ENCODE measurements around the gene LAMA3.

LAMA3 gene

DNA sequence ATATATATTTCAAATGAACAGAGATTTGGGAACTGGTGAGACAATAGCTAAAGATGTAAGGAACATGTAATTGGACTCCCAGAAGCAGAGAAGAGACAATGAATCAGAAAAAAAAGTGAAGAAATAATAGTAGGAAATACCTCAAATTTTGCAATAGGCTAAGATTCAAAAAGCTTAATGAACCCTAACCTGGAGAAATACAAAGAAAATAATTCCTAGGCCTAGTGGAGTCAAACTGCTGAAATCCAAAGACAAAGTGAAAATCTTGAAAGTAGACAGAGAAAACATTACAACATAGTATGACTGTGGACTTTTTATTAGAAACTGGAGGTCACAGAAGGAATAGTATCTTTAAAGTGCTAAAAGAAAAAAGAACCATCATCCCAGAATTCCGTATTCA is 76.7 kb downstream of the LAMA3 start:
- no peak for DNase-seq (ENCODE audit: low read depth in 3 of 3)

DNA sequence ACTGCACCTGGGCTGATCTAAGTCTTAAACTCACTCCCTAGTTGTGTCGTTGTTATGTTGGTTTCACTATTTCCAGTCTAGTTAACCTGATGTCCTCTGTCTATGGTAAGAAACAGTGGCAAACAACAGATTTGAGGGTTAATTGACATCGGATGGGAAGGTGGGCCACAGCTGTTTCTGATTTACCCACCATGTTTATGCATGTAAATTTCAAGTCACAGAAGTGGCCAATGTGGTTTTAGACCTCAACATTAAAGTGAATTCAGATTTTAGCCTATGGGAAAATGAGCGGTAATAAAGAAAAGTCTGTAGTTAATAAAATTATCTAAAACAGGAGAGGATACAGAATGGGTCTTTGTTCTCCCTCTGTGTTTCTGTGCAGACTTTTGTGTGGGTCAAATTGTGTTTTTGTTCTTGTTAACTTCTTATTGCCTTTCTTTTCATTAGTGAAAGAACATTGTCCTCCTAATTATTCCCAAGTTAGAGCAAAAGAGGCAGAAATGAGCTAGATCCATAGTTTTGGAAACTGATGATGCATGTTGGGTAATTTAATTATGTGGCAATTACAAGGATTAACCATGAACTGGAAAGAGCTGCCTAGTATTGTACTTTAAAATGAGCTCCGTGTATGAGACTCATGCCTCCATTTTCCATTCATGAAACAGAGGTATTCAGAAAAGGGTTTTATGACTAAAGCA is 83.2 kb downstream of the LAMA3 start:
- DNase-seq (ENCODE audit: low read depth in 3 of 3), result no peak

DNA sequence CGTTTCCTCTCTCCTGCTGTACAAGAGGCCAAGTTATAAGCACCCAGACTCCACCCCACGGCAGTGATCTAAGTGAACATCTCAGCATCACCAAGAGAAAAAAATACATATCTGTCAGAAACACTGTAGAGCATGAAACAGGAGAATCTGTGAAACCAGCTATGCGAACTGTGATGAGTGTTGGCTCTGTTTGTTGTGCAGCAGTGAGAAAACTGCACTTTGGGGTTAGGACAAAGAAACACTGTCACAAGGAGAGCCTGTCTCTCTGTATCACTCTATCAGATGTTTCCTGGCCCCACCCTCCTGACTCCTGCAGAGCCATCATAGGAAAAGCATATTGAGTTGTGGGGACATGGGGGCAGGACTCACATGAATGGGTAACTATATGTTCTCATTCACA is 87.1 kb downstream of the LAMA3 start:
- no peak for DNase-seq (ENCODE audit: low read depth in 3 of 3)

DNA sequence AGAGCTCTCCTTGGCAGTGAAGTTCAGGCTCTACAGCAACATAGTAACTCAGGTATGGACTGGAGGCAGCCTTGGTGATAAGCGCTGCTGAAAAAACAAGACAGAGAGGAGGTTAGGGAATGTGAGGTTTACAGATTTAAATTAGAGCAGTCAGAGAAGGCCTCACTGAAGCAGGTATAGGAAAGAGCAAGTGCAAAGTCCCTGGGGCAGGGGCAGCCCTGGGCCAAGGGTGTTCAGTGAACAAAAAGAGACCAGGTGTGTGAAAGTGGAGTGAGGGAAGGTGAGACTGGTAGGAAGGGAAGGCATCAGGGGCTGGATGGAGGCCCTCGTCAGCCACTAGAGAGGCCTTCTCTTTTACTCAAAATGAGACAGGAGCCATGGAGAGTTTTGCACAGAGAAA is 89.6 kb downstream of the LAMA3 start:
- no peak for DNase-seq (ENCODE audit: low read depth in 3 of 3)

DNA sequence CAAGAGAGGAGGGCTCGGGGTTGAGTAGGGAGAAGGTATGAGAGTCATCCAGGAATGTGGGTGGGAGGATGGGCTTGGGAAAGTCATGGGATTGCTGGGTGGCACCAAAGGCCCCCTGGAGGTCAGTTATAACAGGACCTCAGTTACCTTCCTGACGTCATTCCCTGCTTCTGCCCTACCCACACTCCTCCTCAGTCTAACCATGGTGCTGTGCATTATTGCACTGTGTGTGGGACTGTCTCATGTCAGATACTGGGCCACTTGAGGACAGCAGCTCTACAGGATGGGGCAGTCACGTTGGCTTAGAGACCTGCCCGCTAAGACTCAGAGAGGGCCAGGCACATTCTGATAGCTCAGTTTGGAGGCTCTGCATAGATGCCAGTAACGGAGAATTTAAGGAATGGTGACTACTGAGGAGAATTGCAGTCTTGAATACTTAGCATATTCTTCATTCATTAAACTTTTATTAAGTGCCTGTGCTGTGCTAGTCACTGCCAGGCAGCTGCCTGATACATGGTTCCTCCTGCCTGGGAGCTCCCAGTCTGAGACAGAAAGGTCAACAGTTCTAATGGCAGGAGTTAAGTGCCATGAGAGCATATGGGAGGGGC is 90.5 kb downstream of the LAMA3 start:
- no peak for DNase-seq (ENCODE audit: low read depth in 3 of 3)

DNA sequence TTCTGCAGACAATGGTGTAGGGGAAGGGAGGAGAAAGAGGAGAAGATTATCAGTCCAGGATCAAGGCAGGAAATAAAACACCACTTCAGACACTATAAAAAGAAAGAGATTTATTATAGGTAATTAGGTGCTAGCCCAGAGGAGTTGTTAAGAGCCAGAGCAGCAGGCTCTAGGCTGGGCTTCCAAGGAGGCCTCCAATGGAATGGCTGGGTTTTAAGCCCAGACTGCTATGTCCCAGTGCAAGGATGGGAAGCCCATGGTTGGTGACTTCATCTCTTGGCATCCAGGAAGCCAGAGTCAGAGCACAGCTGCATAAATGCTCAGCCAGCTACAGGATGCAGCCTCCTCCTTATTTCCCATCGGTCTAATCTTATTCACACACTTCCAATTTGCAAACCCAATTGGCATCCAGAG is 95.6 kb downstream of the LAMA3 start:
- no peak for DNase-seq (ENCODE audit: low read depth in 3 of 3)

DNA sequence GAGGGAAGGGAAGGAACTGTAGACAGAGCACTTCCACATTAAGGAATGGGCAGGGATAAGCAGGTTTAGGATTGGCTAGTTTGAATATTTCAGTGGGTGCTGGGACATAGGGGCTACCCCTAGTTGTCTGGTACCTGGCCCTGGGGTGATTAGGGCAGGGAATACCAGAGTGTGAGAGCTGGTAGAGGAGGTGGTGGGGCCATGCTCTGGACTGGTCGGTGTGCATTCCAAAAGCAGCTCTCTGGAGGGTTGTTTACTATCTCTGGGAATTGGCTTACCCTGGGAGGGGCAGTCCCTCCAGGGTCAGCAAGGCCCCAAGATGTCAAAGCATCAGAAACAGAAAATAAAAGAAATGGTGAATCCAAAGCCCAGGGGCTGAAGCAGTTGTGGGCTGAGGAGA is 103.8 kb downstream of the LAMA3 start:
- DNase-seq (ENCODE audit: low read depth in 3 of 3), result no peak

DNA sequence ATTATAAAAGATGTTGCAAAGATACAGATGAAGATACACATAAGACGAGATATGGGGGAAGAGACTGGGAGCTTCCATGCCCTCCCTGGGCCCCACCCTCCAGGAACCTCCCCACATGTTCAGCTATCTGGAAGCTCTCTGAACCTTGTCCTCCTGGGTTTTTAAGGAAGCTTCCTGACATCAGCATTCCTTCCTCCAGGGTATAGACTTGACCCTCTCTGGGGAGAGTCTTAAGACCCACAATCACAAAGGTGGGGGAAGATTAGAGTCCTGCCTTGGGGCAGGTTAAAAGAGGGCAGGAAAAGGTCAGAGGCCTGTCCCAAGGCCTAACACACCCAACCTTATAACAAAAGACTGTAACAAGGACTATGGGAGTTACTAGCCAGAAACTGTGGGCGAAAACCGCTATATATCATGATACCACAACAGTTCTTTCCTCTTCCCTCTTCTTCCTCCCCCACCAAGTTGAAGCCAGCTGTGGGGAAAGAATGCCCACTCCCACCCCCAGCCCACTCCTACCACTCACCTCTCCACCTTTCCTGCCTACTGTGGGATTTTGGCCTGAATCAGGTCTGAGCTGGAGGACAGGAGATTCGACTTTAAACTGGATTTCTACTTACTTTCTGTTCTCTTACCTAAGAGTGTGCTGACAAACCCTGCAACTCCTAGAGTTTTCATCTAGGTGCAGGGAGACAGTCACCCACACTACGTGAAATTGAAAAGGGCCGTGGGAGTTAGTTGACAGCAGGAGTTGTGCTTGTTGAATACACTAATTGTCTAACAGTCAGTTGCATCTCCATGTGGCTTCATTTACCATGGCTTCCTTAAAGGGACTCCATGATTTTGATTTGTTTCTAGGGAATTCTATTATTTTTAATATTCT is 105.0 kb downstream of the LAMA3 start:
- no peak for DNase-seq (ENCODE audit: low read depth in 3 of 3)

DNA sequence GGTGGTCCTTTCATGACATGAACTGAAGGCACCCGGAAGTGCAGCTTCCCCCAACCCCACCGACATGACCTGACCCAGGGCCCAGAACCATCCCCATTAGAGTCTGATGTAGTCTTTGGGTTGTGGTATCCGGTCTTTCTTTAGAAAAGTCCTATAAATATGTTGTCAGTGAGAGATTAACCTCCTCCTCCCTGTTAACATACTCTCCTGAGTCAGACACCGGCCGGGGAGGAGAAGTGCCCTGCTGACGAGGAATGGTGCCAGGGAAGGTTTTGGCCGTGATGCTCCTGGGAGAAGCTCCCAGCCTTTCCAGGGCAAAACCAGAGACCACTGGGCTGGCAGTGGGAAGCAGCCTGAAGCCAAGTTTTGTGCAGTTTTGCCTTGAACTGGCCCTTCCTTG is 109.0 kb downstream of the LAMA3 start:
- DNase-seq (ENCODE audit: low read depth in 3 of 3), result no peak

DNA sequence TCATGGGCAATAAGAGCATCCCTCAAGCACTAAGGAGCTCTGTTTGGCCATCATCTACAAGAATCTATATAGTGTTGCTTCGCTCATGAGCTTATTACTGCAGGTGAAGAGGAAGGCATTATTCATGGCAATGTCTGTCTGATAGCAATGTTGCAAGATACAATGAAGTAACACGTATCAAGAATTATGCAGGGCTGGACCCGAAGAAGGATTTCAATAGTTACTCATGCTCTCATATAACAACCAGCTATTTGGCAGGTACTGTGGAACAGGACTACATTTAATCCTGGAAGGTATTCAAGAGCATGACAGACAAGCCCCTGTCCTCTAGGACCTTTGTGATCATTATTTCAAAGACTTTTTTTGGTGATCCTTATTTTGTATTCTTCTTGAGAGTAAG is 109.6 kb downstream of the LAMA3 start:
- DNase-seq (ENCODE audit: low read depth in 3 of 3), result no peak

DNA sequence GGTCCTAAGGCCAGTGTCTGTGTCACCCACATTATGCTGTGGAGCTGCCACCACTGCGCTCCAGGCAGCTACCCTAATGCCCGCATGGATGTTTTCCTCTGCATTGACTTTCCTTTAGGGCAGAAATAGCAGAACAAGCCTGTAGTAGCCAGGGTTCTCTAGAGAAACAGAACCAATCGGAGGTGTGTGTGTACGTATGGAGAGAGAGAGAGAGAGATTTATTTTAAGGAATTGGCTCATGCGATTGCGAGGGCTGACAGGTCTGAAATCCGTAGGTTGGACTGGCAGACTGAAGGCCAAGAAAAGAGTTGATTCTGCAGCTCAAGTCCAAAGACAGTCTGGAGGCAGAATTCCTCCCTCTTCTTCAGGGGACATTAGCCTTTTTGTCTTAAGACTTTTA is 110.3 kb downstream of the LAMA3 start:
- no peak for DNase-seq (ENCODE audit: low read depth in 3 of 3)

DNA sequence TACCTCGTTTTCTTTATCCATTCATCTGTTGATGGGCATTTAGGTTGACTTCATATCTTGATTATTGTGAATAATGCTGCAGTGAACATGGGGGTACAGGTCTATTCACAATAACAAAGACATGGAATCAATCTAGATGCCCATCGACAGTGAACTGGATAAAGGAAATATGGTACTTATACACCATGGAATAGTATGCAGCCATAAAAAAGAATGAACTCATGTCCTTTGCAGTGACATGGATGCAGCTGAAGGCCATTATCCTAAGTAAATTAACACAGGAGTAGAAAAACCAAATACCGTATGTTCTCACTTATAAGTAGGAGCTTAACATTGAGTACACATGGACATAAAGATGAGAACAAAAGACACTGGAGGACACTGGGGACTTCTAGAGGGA is 111.6 kb downstream of the LAMA3 start:
- no peak for DNase-seq (ENCODE audit: low read depth in 3 of 3)

DNA sequence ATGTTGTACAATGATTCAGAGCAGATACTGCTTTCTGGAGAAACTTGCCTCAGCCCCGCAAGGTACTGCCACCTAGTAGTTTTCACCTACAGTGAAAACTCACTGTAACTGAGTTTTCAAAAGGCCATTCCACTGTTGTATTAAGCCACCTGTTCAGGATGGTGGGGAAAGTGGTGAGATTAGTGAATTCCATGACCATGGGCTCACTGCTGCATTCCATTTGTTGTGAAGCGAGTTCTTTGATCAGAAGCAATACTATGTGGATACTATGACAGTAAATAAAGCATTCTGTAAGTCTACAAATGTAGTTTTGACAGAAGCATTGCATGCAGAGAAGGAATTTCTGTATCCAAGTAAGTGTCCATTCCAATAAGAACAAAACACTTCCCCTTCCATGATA is 113.6 kb downstream of the LAMA3 start:
- DNase-seq (ENCODE audit: low read depth in 3 of 3), result no peak

DNA sequence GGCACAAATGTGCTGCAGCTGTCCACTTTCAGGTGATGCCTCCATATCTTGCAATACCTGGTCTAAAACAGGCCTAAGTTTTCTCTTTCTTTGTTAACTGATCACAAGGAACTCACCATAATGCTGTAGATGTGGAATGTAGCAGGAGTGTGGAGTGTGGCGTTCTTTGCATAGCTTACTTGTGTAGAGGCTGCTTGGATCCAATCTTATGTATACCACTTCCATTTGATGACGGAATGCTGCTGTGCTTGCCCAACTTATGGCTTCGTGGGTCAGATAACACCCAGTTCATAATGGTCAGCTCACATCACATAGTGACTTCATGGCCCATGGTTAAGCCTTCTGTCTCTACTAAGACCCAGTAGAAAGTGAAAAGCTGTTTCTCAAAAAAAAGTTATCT is 114.5 kb downstream of the LAMA3 start:
- no peak for DNase-seq (ENCODE audit: low read depth in 3 of 3)

DNA sequence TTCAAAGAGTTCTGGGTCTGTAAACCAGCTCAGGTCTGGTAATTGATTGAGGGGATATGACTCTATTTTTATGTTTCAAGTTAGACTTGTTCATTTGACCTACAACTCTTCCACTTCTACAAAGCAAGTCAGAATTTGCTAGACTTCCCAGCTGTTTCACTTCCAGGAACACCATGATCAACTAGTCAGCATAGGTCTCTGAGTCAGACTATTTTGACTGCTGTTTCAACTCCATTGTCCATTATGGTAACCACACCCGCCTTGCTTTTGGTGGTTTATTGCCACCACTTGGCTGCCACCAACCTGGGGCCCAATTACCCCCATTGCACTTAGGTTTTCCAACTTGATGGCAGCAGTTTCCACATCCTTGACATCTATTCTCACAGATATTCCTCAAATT is 116.6 kb downstream of the LAMA3 start:
- no peak for DNase-seq (ENCODE audit: low read depth in 3 of 3)

DNA sequence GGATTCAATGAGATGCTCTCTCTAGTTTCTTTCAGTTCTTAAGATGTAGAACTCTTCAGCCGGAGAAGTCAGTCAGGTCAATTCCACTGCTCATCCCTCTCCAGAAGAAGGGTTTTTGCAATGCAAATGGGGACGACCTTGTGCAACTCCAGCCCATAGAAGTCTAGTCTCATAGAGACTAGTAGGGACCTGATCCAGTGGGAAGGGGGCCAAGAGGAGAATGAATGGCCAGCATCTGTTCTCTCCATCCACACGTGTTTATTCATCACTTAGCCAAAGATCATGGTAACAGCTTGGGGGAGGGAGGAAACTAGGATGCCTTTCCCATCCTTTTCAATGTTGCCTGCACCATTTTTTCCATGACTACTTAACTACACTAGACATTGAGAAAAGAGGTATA is 120.2 kb downstream of the LAMA3 start:
- DNase-seq (ENCODE audit: low read depth in 3 of 3), result no peak

DNA sequence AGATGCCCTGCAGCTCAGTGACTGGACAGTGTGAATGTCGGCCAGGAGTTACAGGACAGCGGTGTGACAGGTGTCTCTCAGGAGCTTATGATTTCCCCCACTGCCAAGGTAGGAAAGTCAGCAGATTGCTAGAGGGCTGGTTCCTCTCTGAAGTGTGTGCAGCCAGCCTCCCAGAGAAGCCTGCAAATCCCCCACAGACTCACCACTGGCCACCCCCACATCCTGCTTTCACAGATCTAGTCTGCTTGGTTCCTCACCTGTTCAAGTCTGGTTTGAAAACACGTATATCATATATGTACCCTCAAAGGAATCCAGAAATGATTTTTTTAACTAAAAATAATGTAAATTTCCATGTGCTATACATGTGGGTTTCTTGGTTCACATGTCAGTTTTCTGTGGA is 121.1 kb downstream of the LAMA3 start:
- DNase-seq (ENCODE audit: low read depth in 3 of 3), result peak in 1 of 3 experiments; percentile 2

DNA sequence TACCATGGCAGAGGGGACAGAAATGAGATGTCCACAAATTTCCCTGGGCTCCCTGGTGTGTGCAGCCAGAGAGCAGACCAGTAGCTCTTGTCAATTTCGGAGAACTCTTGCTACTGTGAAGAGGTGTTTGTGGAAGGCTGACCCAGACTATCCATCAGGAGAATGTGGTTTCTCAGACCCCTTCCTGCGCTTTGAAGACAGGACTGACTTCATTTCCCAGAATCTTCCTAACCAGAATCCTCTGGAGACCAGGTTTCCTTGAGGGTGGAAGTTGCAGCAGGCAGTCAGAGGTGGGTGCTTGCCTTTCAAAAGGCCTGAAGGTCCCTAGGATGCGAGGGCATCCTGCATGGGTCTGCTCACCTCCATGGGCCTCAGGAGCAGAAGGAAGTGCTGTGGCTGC is 121.9 kb downstream of the LAMA3 start:
- DNase-seq (ENCODE audit: low read depth in 3 of 3), result no peak

DNA sequence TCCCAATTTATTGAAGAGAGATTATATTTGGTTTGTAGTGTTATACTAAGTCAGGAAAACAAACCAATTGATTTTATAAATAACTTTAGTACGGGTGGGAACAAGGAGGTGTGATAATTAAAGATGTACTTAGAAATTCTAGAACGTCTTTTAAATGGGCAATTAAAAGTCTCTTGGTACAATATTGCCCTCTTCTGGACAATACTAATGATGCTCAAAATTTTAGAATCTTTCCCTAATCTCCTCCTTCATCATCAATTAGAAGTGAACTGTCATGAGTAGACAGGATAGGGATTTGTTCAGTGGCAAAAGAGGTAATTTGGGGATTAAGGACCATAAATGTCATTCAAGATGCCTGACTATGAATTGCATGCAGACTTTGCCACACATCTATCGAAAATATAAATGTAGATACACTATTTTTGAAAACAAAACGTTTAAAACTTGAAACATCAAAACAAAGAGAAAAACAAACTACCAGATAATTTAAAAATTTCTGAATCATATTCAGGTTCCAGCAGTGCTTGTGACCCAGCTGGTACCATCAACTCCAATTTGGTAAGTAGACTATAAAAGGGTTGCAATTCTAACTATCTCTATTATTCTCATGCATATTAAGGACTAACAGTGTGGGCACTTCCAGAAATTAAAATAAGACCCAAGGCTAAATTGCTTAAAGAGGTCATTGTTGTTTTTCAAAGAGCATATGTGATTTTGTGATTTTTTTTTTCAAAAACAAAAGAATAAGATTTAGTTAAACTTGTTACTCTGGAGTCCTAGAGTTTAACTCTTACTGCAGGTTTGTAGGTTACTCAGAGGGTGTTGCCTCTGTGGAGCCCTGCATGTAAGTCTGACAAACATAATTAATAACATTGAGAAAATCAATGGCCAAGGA is 123.5 kb downstream of the LAMA3 start:
- DNase-seq (ENCODE audit: low read depth in 3 of 3), result no peak

DNA sequence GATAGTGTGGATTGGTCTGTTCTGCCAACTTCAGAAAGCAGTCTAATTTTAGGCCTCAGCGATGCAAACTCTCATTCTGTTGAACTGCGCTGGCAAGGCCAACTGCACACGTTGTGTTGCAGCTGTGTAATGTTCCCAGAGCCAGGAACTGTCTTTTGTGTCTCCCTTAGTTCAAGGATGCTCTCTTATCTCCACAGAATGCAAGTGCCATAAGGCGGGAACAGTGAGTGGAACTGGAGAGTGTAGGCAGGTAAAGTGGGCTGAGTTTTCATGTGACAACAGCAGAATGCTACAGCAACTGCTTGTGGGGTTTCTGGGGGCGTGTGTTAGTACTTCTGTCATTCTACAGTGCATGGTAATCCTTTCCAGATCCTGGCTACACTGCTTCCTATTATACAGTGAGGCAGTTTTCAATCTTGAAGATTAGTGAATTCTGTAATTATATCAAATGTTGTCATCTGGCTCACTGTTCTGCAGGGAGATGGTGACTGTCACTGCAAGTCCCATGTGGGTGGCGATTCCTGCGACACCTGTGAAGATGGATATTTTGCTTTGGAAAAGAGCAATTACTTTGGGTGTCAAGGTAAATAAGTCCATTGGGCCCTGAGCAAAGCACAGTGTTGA is 125.8 kb downstream of the LAMA3 start:
- no peak for DNase-seq (ENCODE audit: low read depth in 3 of 3)

DNA sequence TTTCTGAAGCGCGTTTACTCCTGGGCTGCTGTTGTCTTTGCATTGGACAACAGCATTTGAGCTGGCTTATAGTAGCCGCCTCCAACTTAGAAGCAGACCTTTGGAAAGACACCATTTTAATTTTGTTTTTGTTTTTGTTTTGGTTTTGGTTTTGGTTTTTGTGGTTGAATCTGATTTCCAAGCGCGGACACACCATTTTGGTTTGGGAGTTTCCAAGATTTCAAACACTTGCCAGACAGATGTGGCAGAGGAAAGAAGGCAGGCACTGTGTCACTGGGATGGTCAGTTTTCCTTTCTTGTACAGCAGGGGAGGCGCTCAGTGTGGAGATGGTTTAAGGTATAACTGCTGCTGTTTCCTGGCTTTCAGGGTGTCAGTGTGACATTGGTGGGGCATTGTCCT is 126.8 kb downstream of the LAMA3 start:
- DNase-seq (ENCODE audit: low read depth in 3 of 3), result no peak
